A204.1 (cell line): ENCODE data around the gene ZBTB7B.

Experiments used
- FAIRE-seq: peaks from 2 replicates; lab custom pipeline; 2012; peaks lifted over from hg19 to GRCh38; lab: Jason Lieb, UNC

The ZBTB7B gene

GRCh38 chr1:155003766-155004351 lies 1.3 kb downstream of the ZBTB7B start:
- FAIRE-seq = no peak

GRCh38 chr1:155004352-155005075 lies 1.9 kb downstream of the ZBTB7B start:
- FAIRE-seq = no peak

- FAIRE-seq = no peak
These were observed 2.7 kb downstream of the ZBTB7B start for GRCh38 chr1:155005076-155006011.

- no peak for FAIRE-seq
These were observed 4.0 kb downstream of the ZBTB7B start for GRCh38 chr1:155006601-155007101.

GRCh38 chr1:155007251-155007828 lies 4.7 kb downstream of the ZBTB7B start:
- no peak for FAIRE-seq

- FAIRE-seq = no peak
These were observed 5.7 kb downstream of the ZBTB7B start for GRCh38 chr1:155008015-155008941.

GRCh38 chr1:155009221-155009711 lies 6.7 kb downstream of the ZBTB7B start:
- FAIRE-seq = no peak

- no peak for FAIRE-seq
These were observed 7.1 kb downstream of the ZBTB7B start for GRCh38 chr1:155009742-155010141.

- no peak for FAIRE-seq
These were observed 7.8 kb downstream of the ZBTB7B start for GRCh38 chr1:155010211-155010918.

- FAIRE-seq = no peak
These were observed 8.4 kb downstream of the ZBTB7B start for GRCh38 chr1:155011004-155011416.

GRCh38 chr1:155011437-155012025 lies 8.9 kb downstream of the ZBTB7B start:
- FAIRE-seq = no peak

- FAIRE-seq = no peak
These were observed 9.5 kb downstream of the ZBTB7B start for GRCh38 chr1:155012026-155012546.

- no peak for FAIRE-seq
These were observed 10.4 kb downstream of the ZBTB7B start for GRCh38 chr1:155012776-155013602.

- no peak for FAIRE-seq
These were observed 11.0 kb downstream of the ZBTB7B start for GRCh38 chr1:155013632-155014031.

- FAIRE-seq = no peak
These were observed 12.3 kb downstream of the ZBTB7B start for GRCh38 chr1:155014709-155015508.

GRCh38 chr1:155015527-155016230 lies 13.1 kb downstream of the ZBTB7B start:
- FAIRE-seq = no peak

- no peak for FAIRE-seq
These were observed 13.7 kb downstream of the ZBTB7B start for GRCh38 chr1:155016231-155016831.
